HEK293T (cell line): Measurements from ENCODE around the gene PRAC2.

Experiments used
- ARNT ChIP-seq: fragments of 450-650 bp; IDR thresholded peaks from 2 replicates; pipeline ENCODE4 v1.6.1; 2017; ENCODE audit warnings: mild to moderate bottlenecking
- FOXA1 ChIP-seq: fragments of 450-650 bp; IDR thresholded peaks from 2 replicates; pipeline ENCODE4 v1.6.1; 2016; ENCODE audit warnings: mild to moderate bottlenecking
- L3MBTL2 ChIP-seq: fragments of 450-650 bp; conservative IDR thresholded peaks from 2 replicates; pipeline ENCODE4 v1.6.1; 2016; ENCODE audit warnings: mild to moderate bottlenecking
- LEF1 ChIP-seq: fragments of 450-650 bp; IDR thresholded peaks from 2 replicates; pipeline ENCODE4 v1.6.1; 2017; ENCODE audit warnings: mild to moderate bottlenecking, borderline replicate concordance
- NFRKB ChIP-seq: fragments of 450-650 bp; IDR thresholded peaks from 2 replicates; pipeline ENCODE4 v1.6.1; 2016; ENCODE audit warnings: mild to moderate bottlenecking, moderate library complexity
- SP1 ChIP-seq: fragments of 450-650 bp; IDR thresholded peaks from 2 replicates; pipeline ENCODE4 v1.6.1; 2017
- SUZ12 ChIP-seq: fragments of 450-650 bp; IDR thresholded peaks from 2 replicates; pipeline ENCODE4 v1.6.1; 2016; ENCODE audit warnings: mild to moderate bottlenecking

DNA sequence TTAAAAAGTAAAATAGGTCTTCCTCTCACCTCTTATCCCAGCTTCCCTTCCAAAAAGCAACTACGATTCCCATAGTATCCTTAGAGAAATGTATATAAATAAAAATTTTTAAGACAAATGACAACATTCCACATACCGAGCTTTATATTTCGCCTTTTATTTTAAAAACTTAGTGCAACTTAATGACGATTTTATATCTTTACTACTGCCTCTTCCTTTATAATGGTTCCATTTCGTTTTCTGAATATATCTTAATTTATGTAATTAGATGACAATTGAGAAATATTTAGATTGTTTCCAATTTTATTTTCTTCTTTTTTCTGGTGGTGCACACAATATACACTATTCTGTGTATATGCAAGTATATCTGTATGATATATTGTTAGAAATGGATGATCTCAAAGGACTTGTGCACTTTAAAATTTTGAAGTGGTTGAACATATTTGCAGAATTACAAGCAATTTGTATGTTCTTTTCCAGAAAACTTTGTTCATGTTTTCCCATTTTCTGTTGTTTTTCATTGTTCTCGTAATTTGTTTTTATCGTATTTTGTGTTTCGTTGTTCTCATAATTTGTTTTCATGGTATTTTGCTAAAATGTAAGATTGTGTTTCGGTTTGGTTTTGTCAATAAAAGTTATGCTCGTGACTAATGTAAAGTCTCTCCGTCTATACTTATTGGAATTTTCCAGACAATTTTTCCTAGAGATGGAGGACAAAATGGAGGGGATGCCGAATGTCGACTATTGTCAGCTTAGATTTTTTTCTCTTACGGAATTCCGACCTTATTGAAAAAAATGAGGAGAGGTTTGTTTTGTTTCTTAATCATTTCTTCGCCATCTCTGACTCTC is 26.0 kb downstream of the PRAC2 start:
- TF ChIP-seq FOXA1 (no peak), SUZ12 (no peak), NFRKB (no peak), L3MBTL2 (no peak), SP1 (no peak), LEF1 (no peak), ARNT (no peak)
